ENCODE results near the gene MYEOV.

DNA sequence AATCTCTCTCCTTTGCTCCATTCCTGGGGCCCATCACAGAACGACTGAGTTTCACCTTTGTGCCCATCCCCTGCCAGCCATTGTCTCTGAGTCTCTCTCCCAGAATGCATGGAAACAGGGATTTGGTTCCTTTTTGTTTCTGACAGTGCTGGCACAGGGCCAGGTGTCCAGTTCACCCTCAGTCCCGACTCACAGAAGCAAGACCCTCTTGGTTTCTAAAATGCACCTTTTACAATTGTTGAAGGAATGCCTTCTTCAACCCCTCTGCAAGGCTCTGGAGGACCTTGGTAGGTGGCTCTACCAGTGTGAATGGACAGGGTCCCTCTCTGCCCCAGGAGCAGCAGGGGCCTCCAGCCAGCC is 5.1 kb upstream of the MYEOV start:
- no peak for TF ChIP-seq POLR2A (IDR thresholded peaks at IDR 0.05)
- TF ChIP-seq, protein P1, sequence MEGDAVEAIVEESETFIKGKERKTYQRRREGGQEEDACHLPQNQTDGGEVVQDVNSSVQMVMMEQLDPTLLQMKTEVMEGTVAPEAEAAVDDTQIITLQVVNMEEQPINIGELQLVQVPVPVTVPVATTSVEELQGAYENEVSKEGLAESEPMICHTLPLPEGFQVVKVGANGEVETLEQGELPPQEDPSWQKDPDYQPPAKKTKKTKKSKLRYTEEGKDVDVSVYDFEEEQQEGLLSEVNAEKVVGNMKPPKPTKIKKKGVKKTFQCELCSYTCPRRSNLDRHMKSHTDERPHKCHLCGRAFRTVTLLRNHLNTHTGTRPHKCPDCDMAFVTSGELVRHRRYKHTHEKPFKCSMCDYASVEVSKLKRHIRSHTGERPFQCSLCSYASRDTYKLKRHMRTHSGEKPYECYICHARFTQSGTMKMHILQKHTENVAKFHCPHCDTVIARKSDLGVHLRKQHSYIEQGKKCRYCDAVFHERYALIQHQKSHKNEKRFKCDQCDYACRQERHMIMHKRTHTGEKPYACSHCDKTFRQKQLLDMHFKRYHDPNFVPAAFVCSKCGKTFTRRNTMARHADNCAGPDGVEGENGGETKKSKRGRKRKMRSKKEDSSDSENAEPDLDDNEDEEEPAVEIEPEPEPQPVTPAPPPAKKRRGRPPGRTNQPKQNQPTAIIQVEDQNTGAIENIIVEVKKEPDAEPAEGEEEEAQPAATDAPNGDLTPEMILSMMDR (IDR thresholded peaks at IDR 0.05 in 4 of 5, conservative IDR thresholded peaks at IDR 0.05 in 1 of 5) = no peak

All from gastrocnemius medialis (tissue), 4 donors.